SK-N-MC (cell line): Measurements from ENCODE around the gene NRSN1.

Experiments
- DNase-seq: peaks from one replicate; pipeline ENCODE4 v3.0.0-alpha.2; 2011; ENCODE audit warnings: low read depth, low spot score
- H3K27ac ChIP-seq: fragments of 200-600 bp; sonication (generic); 2 replicates; pipeline ENCODE4 v1.5.1; 2016; ENCODE audit warnings: mixed run types
- H3K36me3 ChIP-seq: fragments of 200-600 bp; sonication (generic); 2 replicates; pipeline ENCODE4 v1.6.1; 2017; ENCODE audit warnings: antibody characterized with exemption, low read length, mixed read lengths; ENCODE audit not compliant: insufficient read depth
- H3K4me3 ChIP-seq: fragments of 200-600 bp; sonication (generic); 2 replicates; pipeline ENCODE4 v1.5.1; 2016
- H3K9ac ChIP-seq: fragments of 200-600 bp; sonication (generic); 2 replicates; pipeline ENCODE4 v1.8.0; 2017; ENCODE audit warnings: mixed run types, mixed read lengths; ENCODE audit not compliant: insufficient read length
- H3K9me3 ChIP-seq: fragments of 200-600 bp; sonication (generic); 2 replicates; pipeline ENCODE4 v1.6.1; 2017; ENCODE audit warnings: low read depth, mild to moderate bottlenecking, antibody characterized with exemption, low read length, moderate library complexity, mixed read lengths
- EZH2 ChIP-seq: fragments of 200-600 bp; sonication (generic); IDR thresholded peaks from one replicate; pipeline ENCODE4 v1.6.1; 2017; ENCODE audit warnings: antibody characterized with exemption
- FOXP2 ChIP-seq: optimal IDR thresholded peaks from 2 replicates; pipeline ENCODE3; 2011; ENCODE audit warnings: mild to moderate bottlenecking, moderate library complexity; ENCODE audit not compliant: insufficient read depth; ENCODE audit errors: extremely low read length, control extremely low read depth
- POLR2AphosphoS5 ChIP-seq: IDR thresholded peaks from 2 replicates; pipeline ENCODE4 v1.6.1; 2012; ENCODE audit warnings: mild to moderate bottlenecking, low read depth, low read length, borderline replicate concordance

NRSN1 gene

GRCh38 chr6:24100770-24101155 is 25.3 kb upstream of the NRSN1 start:
- TF ChIP-seq FOXP2 = no peak
- no peak for TF ChIP-seq POLR2AphosphoS5
- no peak for TF ChIP-seq EZH2
- H3K36me3 ChIP-seq = no peaks in the 10 kb centered on the region
- H3K27ac ChIP-seq = no peak overlapping the region
- no peak for DNase-seq
- H3K4me3 ChIP-seq = no peak overlapping the region
- no peaks in the 10 kb centered on the region for H3K9me3 ChIP-seq
- no peak overlapping the region for H3K9ac ChIP-seq

- no peak overlapping the region for H3K27ac ChIP-seq
- H3K36me3 ChIP-seq = no peaks in the 10 kb centered on the region
- DNase-seq = no peak
- H3K9me3 ChIP-seq = no peaks in the 10 kb centered on the region
- TF ChIP-seq EZH2 = no peak
- TF ChIP-seq POLR2AphosphoS5 = no peak
- TF ChIP-seq FOXP2 = no peak
- no peak overlapping the region for H3K4me3 ChIP-seq
- H3K9ac ChIP-seq = no peak overlapping the region
Measured at GRCh38 chr6:24105191-24105590, 20.8 kb upstream of the NRSN1 start.

GRCh38 chr6:24106291-24106690 is 19.7 kb upstream of the NRSN1 start:
- Histone ChIP-seq H3K9me3 (no peaks in the 10 kb centered on the region), H3K36me3 (no peaks in the 10 kb centered on the region), H3K9ac (no peak overlapping the region), H3K27ac (no peak overlapping the region), H3K4me3 (no peak overlapping the region)
- TF ChIP-seq EZH2 = no peak
- no peak for TF ChIP-seq FOXP2
- no peak for TF ChIP-seq POLR2AphosphoS5
- no peak for DNase-seq

- Histone ChIP-seq H3K9me3 (no peaks in the 10 kb centered on the region), H3K4me3 (no peak overlapping the region), H3K9ac (no peak overlapping the region), H3K36me3 (no peaks in the 10 kb centered on the region), H3K27ac (no peak overlapping the region)
- DNase-seq = no peak
- TF ChIP-seq EZH2 (no peak), POLR2AphosphoS5 (no peak), FOXP2 (no peak)
Measured at GRCh38 chr6:24107294-24107693, 18.7 kb upstream of the NRSN1 start.

- Histone ChIP-seq H3K4me3 (no peak overlapping the region), H3K9me3 (no peaks in the 10 kb centered on the region), H3K36me3 (no peaks in the 10 kb centered on the region), H3K9ac (no peak overlapping the region), H3K27ac (no peak overlapping the region)
- DNase-seq = no peak
- no peak for TF ChIP-seq FOXP2
- no peak for TF ChIP-seq EZH2
- no peak for TF ChIP-seq POLR2AphosphoS5
Measured at GRCh38 chr6:24108056-24108455, 18.0 kb upstream of the NRSN1 start.

DNA sequence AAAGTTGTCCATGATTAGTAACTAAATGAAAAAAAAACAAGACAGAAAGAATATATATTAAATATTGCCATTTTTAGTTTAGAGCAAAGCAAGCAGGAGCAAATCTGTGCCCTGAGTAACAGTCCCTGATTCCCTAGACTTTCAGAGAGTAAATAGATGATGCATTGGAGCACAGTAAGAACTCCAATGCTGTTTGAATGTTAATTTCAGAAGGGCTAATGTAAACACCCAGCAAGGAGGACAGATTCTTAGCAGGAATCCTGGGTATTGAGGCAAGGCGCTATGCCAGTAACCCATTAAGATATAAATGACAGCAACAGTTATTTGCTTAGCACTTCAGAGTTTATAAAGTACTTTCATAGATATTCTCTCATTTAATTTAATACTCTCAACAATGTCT is 15.6 kb upstream of the NRSN1 start:
- no peaks in the 10 kb centered on the region for H3K36me3 ChIP-seq
- no peaks in the 10 kb centered on the region for H3K9me3 ChIP-seq
- TF ChIP-seq POLR2AphosphoS5 (no peak), FOXP2 (no peak), EZH2 (no peak)
- H3K27ac ChIP-seq = no peak overlapping the region
- no peak for DNase-seq
- H3K9ac ChIP-seq = no peak overlapping the region
- no peak overlapping the region for H3K4me3 ChIP-seq

GRCh38 chr6:24113891-24114290 is 12.1 kb upstream of the NRSN1 start:
- no peak for DNase-seq
- Histone ChIP-seq H3K27ac (no peak overlapping the region), H3K9me3 (no peaks in the 10 kb centered on the region), H3K4me3 (no peak overlapping the region), H3K36me3 (no peaks in the 10 kb centered on the region), H3K9ac (no peak overlapping the region)
- no peak for TF ChIP-seq EZH2
- no peak for TF ChIP-seq POLR2AphosphoS5
- TF ChIP-seq FOXP2 = no peak

DNA sequence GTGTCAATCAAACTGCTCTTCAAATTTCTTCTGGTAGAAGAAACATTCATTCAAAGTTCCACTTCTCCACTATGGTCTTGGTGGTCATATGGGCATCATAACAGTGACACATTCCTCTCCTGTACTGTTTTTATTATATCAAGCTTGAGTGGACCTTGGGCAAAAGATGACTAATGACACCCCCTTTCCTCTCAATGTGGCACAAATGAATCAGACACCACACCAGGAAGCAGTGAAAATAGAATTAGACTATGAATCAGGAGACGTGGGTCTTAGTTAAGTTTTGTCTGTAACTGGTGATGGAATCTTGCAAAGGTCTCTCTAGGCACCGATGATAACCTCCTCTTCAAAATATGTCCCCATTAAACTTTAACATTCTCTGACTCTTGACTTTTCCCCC is 9.0 kb upstream of the NRSN1 start:
- H3K27ac ChIP-seq = no peak overlapping the region
- H3K4me3 ChIP-seq = no peak overlapping the region
- no peaks in the 10 kb centered on the region for H3K9me3 ChIP-seq
- TF ChIP-seq EZH2 (no peak), FOXP2 (no peak), POLR2AphosphoS5 (no peak)
- DNase-seq = no peak
- H3K36me3 ChIP-seq = no peaks in the 10 kb centered on the region
- no peak overlapping the region for H3K9ac ChIP-seq

DNA sequence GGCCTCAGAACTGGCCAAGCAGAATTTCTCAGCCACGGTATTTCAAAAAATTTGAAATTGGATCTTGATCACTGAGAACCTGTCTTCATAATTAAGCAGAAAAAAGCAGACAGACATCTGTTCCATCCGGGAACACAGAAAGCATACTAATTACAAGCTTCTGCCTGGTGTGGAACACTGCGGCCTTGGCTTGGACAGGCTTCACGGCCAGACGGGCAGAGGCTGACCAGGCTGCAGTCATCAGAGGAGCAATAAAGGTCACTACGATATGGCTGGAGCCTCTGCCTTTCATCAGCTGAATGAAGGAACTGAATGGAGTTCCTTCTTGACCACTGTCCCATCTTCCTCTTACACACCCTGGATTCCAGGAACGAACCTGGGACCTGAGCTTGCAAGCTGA is 3.9 kb upstream of the NRSN1 start:
- H3K36me3 ChIP-seq = no peaks in the 10 kb centered on the region
- DNase-seq = no peak
- H3K9me3 ChIP-seq = no peaks in the 10 kb centered on the region
- no peak overlapping the region for H3K4me3 ChIP-seq
- no peak overlapping the region for H3K9ac ChIP-seq
- H3K27ac ChIP-seq = no peak overlapping the region
- no peak for TF ChIP-seq FOXP2
- no peak for TF ChIP-seq POLR2AphosphoS5
- no peak for TF ChIP-seq EZH2
